Right lobe of liver (tissue), 6 donors: ENCODE results near the gene BANK1. TPM values are rescaled to one million over a fixed set of nuclear protein-coding genes. Genes with fewer than 3 reads are reported as not detected.

ENCODE experiments used
- ATAC-seq, 4 donors: fragments of 200-7000 bp; cut with Tn5 transposase; one replicate each; pipeline ENCODE4 v1.9.1; 2020; ENCODE audit warnings: mild to moderate bottlenecking in 4 of 4, moderate library complexity in 4 of 4
- DNase-seq, 3 donors: peaks; one replicate each; pipeline ENCODE4 v3.0.0-alpha.2; 2020
- H3K27ac ChIP-seq, 3 donors: fragments of 200-600 bp; one replicate each; pipeline ENCODE4 v1.8.0; 2022
- H3K27me3 ChIP-seq, 2 donors: fragments of 200-600 bp; one replicate each; pipeline ENCODE4 v1.8.0; 2022
- H3K36me3 ChIP-seq, 4 donors: fragments of 200-600 bp; sonication (generic) in 1 of 4; one replicate each; pipeline versions ENCODE4 v1.5.1 to v1.8.0; 2017 to 2022; ENCODE audit warnings: control low read depth in 1 of 4
- H3K4me1 ChIP-seq, 4 donors: fragments of 200-600 bp; sonication (generic) in 1 of 4; one replicate each; pipeline versions ENCODE4 v1.5.1 to v1.8.0; 2017 to 2022; ENCODE audit warnings: control low read depth in 1 of 4
- H3K4me3 ChIP-seq, 3 donors: fragments of 200-600 bp; one replicate each; pipeline ENCODE4 v1.8.0; 2022
- H3K9me3 ChIP-seq, 4 donors: fragments of 200-600 bp; sonication (generic) in 1 of 4; one replicate each; pipeline versions ENCODE4 v1.5.1 to v1.8.0; 2017 to 2022; ENCODE audit warnings: control low read depth in 1 of 4
- CTCF ChIP-seq, 4 donors: fragments of 200-600 bp in 3 of 4; fragments of 450-650 bp in 1 of 4; IDR thresholded peaks; one replicate each; pipeline versions ENCODE4 v1.5.1 to v1.8.0; 2016 to 2022; ENCODE audit warnings: antibody characterized with exemption in 4 of 4, mild to moderate bottlenecking in 2 of 4
- POLR2A ChIP-seq: fragments of 450-650 bp; IDR thresholded peaks from one replicate; pipeline ENCODE4 v1.6.1; 2017; ENCODE audit warnings: antibody characterized with exemption, mild to moderate bottlenecking
- WGBS: methylation state at CpG from one replicate; pipeline ENCODE4 v1.1.6; 2018; ENCODE audit warnings: low coverage, low lambda C conversion rate; ENCODE audit not compliant: insufficient coverage; ENCODE audit errors: missing lambda C conversion rate; 5-methylcytosine and 5-hydroxymethylcytosine counted together
- intact Hi-C, 2 donors: fragments of 100-400 bp; cut with DNase I; formaldehyde crosslinking; loops; one replicate each; pipeline versions ENCODE4 v1.11.2 to v1.14.1; 2022
- total RNA-seq, 6 experiments: library from RNA; depleted of rRNA in 2 of 6; stranded (reverse); fragments of >200 nt in 2 of 6; fragmentation: NEBNext Ultra II Directional in 3 of 6; extraction: Animal tissue kit (Norgen Biotek cat#: 25700) in 3 of 6; gene quantifications; one replicate each; pipeline versions ENCODE4 v1.1.0 to v1.2.4, GENCODE V29; 2016 to 2023
- donor health status: DM: no; HTN: yes; CAD: no.
- donor health status: DM: no; HTN: no; CAD: no.
- donor health status: DM: no; HTN: no; CAD: no.
- donor health status: DM: no; HTN: yes; CAD: no.
- donor health status: DM: no; HTN: yes; CAD: no.

Gene BANK1
- total RNA-seq, 6 experiments from 2014 or later = 0.06 to 0.84 (median 0.27) TPM; not detected in 2

GRCh38 chr4:102116121-102116520 is 325.6 kb downstream of the BANK1 start:
- 73% methylated on average over 3 of the region's 3 CpGs for WGBS
- TF ChIP-seq CTCF (IDR thresholded peaks at IDR 0.05) (no peak), POLR2A (no peak)
- no peak overlapping the region for H3K27ac ChIP-seq
- no peaks in the 10 kb centered on the region for H3K4me1 ChIP-seq
- ATAC-seq = no peak
- H3K4me3 ChIP-seq = no peak overlapping the region
- peaks cover 0 to 3% (median 0%) of the 10 kb centered on the region in 4 donors for H3K9me3 ChIP-seq
- H3K27me3 ChIP-seq = no peaks in the 10 kb centered on the region
- intact Hi-C loops = no loop called here
- H3K36me3 ChIP-seq = no peaks in the 10 kb centered on the region
- no peak for DNase-seq

- H3K4me3 ChIP-seq = no peak overlapping the region
- H3K27me3 ChIP-seq = no peaks in the 10 kb centered on the region
- peaks cover 0 to 3% (median 0%) of the 10 kb centered on the region in 4 donors for H3K9me3 ChIP-seq
- ATAC-seq = no peak
- intact Hi-C loops = no loop called here
- H3K36me3 ChIP-seq = no peaks in the 10 kb centered on the region
- TF ChIP-seq POLR2A (no peak), CTCF (IDR thresholded peaks at IDR 0.05) (no peak)
- DNase-seq = no peak
- no peaks in the 10 kb centered on the region for H3K4me1 ChIP-seq
- H3K27ac ChIP-seq = no peak overlapping the region
Observed at GRCh38 chr4:102120846-102121245, 330.3 kb downstream of the BANK1 start.
